GM12878 (cell line): ENCODE measurements around the gene NARF. TPM values are rescaled to one million over a fixed set of nuclear protein-coding genes. Genes with fewer than 3 reads are reported as not detected.

Experiments
- BCL3 ChIP-seq: IDR thresholded peaks from 2 replicates; pipeline ENCODE4 v1.6.1; 2011; ENCODE audit warnings: borderline replicate concordance, low read depth, mild to moderate bottlenecking, moderate library complexity, low read length; ENCODE audit not compliant: insufficient read depth, poor library complexity, severe bottlenecking
- BMI1 ChIP-seq: fragments of 450-650 bp; IDR thresholded peaks from 2 replicates; pipeline ENCODE4 v1.6.1; 2016; ENCODE audit warnings: mild to moderate bottlenecking, moderate library complexity, borderline replicate concordance
- CEBPB ChIP-seq, 2 experiments: fragments of 150-350 bp in 1 of 2; IDR thresholded peaks; 2 replicates each; pipeline ENCODE4 v1.6.1; 2012 to 2014; ENCODE audit warnings: low read depth in 2 of 2, low read length in 2 of 2, borderline replicate concordance in 1 of 2, inconsistent platforms in 1 of 2
- CREM ChIP-seq: IDR thresholded peaks from 2 replicates; pipeline ENCODE4 v1.6.1; 2014; ENCODE audit warnings: antibody characterized with exemption, low read depth
- E2F4 ChIP-seq: IDR thresholded peaks from 2 replicates; pipeline ENCODE4 v1.6.1; 2012; ENCODE audit warnings: low read depth, low read length, improper control_type of control experiment
- FOXK2 ChIP-seq: fragments of 450-650 bp; IDR thresholded peaks from 2 replicates; pipeline ENCODE4 v1.6.1; 2017; ENCODE audit warnings: mild to moderate bottlenecking, moderate library complexity
- GABPA ChIP-seq: IDR thresholded peaks from 2 replicates; pipeline ENCODE4 v1.6.1; 2014; ENCODE audit warnings: antibody characterized with exemption, low read depth, mild to moderate bottlenecking, inconsistent platforms
- KDM1A ChIP-seq: fragments of 200-600 bp; sonication (generic); IDR thresholded peaks from 2 replicates; pipeline ENCODE4 v1.6.1; 2016; ENCODE audit warnings: borderline replicate concordance
- KLF5 ChIP-seq: fragments of 450-650 bp; IDR thresholded peaks from 2 replicates; pipeline ENCODE4 v1.6.1; 2014; ENCODE audit warnings: mild to moderate bottlenecking; ENCODE audit not compliant: partially characterized antibody
- MEF2A ChIP-seq: IDR thresholded peaks from 2 replicates; pipeline ENCODE4 v1.6.1; 2011; ENCODE audit warnings: low read depth, mild to moderate bottlenecking, low read length, moderate library complexity; ENCODE audit not compliant: insufficient read depth
- MTA3 ChIP-seq: IDR thresholded peaks from 2 replicates; pipeline ENCODE4 v1.6.1; 2012; ENCODE audit warnings: low read length, inconsistent platforms, borderline replicate concordance
- NR2F1 ChIP-seq: fragments of 450-650 bp; conservative IDR thresholded peaks from 2 replicates; pipeline ENCODE4 v1.6.1; 2017; ENCODE audit warnings: mild to moderate bottlenecking
- POU2F2 ChIP-seq: IDR thresholded peaks from 3 replicates; pipeline ENCODE4 v1.6.1; 2011; ENCODE audit warnings: low read depth, mild to moderate bottlenecking, low read length, borderline replicate concordance
- RAD21 ChIP-seq: IDR thresholded peaks from 2 replicates; pipeline ENCODE4 v1.6.1; 2011; ENCODE audit warnings: mild to moderate bottlenecking, low read depth, low read length, moderate library complexity; ENCODE audit not compliant: insufficient read depth
- RELA ChIP-seq: fragments of 450-650 bp; IDR thresholded peaks from 2 replicates; pipeline ENCODE4 v1.8.0; 2014; ENCODE audit warnings: borderline replicate concordance; ENCODE audit not compliant: partially characterized antibody
- RFX5 ChIP-seq: IDR thresholded peaks from 2 replicates; pipeline ENCODE4 v1.6.1; 2011; ENCODE audit warnings: low read depth, low read length, improper control_type of control experiment
- SIN3A ChIP-seq: IDR thresholded peaks from 2 replicates; pipeline ENCODE4 v1.6.1; 2012; ENCODE audit warnings: low read depth, low read length, improper control_type of control experiment
- SKIL ChIP-seq: fragments of 450-650 bp; IDR thresholded peaks from 2 replicates; pipeline ENCODE4 v1.6.1; 2017; ENCODE audit warnings: mild to moderate bottlenecking, low read depth, inconsistent platforms; ENCODE audit not compliant: poor library complexity, severe bottlenecking
- SPI1 ChIP-seq: IDR thresholded peaks from 2 replicates; pipeline ENCODE4 v1.6.1; 2011; ENCODE audit warnings: low read depth, mild to moderate bottlenecking, low read length, moderate library complexity, borderline replicate concordance; ENCODE audit not compliant: insufficient read depth
- SRF ChIP-seq, 2 experiments: IDR thresholded peaks; 2 replicates each; pipeline ENCODE4 v1.6.1; 2011; ENCODE audit warnings: low read depth in 2 of 2, low read length in 2 of 2, mild to moderate bottlenecking in 1 of 2, moderate library complexity in 1 of 2
- SUPT20H ChIP-seq: IDR thresholded peaks from 2 replicates; pipeline ENCODE4 v1.6.1; 2011; ENCODE audit warnings: low read depth, mild to moderate bottlenecking, low read length, moderate library complexity, borderline replicate concordance; ENCODE audit not compliant: control insufficient read depth
- USF1 ChIP-seq: IDR thresholded peaks from 2 replicates; pipeline ENCODE4 v1.6.1; 2011; ENCODE audit warnings: borderline replicate concordance, low read depth, mild to moderate bottlenecking, moderate library complexity, mixed read lengths, low read length; ENCODE audit not compliant: insufficient read depth; ENCODE audit errors: extremely low read length
- polyA plus RNA-seq, 11 experiments: library from polyadenylated mRNA; depleted of rRNA in 4 of 11; unstranded in 6 of 11; stranded (reverse) in 5 of 11; fragments of >200 nt; fragmentation: Nextera tagmentation in 4 of 11; fragmentation: Illumina TruSeq in 1 of 11; extraction: Ambion mirVana in 4 of 11; extraction: Trizol in 1 of 11; gene quantifications; 1 replicate in 1 of 11; 2 replicates in 10 of 11; pipeline versions ENCODE4 v1.2.1 to v1.2.3, GENCODE V29; 2011 to 2016; ENCODE audit warnings: inconsistent platforms in 2 of 11, missing spikeins in 2 of 11, low read depth in 1 of 11
- total RNA-seq, 4 experiments: library from RNA; depleted of rRNA in 3 of 4; stranded (reverse); fragments of >200 nt in 3 of 4; fragmentation: Illumina TruSeq in 1 of 4; extraction: Trizol in 1 of 4; gene quantifications; 2 replicates each; pipeline versions ENCODE4 v1.2.1 to v1.2.3, GENCODE V29; 2013 to 2021
- TF ChIP-seq, protein P1 (sequence below): fragments of 450-650 bp; IDR thresholded peaks from 2 replicates; pipeline ENCODE4 v1.6.1; 2017; ENCODE audit warnings: borderline replicate concordance

The NARF gene
- total and polyA plus RNA-seq, 10 of the 15 experiments (the other 5 are each of a cell fraction or from before 2014, with no cell fraction given): 16.7 to 126 (median 47.5) TPM

GRCh38 chr17:82458179-82458884 lies at the start of gene NARF (continued):
- TF ChIP-seq MEF2A (no peak), CEBPB (IDR thresholded peaks at IDR 0.05; ENCODE audit: borderline replicate concordance in 1 of 2, low read depth in 2 of 2, low read length in 2 of 2) (no peak), USF1 (no peak), KDM1A (no peak), SKIL (no peak), NR2F1 (peak; percentile 68), SPI1 (no peak), POU2F2 (peak; percentile 28), CREM (no peak; the same call in none of the 2 replicates), SUPT20H (no peak), FOXK2 (peak; percentile 71), BMI1 (no peak), RELA (no peak), BCL3 (peak; percentile 15), SIN3A (peak; percentile 61; the same call in 1 of the 2 replicates), E2F4 (peak; percentile 55; the same call in 1 of the 2 replicates), GABPA (no peak), MTA3 (no peak), SRF (IDR thresholded peaks at IDR 0.05; ENCODE audit: low read depth in 2 of 2, low read length in 2 of 2) (0 out of 4 replicates have a peak, but pooled peaks of 1 of the 2 experiments have one; percentile 2), RFX5 (peak; percentile 79), KLF5 (no peak), RAD21 (no peak)
- TF ChIP-seq, protein P1, sequence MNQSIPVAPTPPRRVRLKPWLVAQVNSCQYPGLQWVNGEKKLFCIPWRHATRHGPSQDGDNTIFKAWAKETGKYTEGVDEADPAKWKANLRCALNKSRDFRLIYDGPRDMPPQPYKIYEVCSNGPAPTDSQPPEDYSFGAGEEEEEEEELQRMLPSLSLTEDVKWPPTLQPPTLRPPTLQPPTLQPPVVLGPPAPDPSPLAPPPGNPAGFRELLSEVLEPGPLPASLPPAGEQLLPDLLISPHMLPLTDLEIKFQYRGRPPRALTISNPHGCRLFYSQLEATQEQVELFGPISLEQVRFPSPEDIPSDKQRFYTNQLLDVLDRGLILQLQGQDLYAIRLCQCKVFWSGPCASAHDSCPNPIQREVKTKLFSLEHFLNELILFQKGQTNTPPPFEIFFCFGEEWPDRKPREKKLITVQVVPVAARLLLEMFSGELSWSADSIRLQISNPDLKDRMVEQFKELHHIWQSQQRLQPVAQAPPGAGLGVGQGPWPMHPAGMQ: no peak
